IMR-90 (cell line): Measurements from ENCODE around the gene KRT39.

ENCODE experiments used
- BHLHE40 ChIP-seq: fragments of 150-350 bp; IDR thresholded peaks from 2 replicates; pipeline ENCODE4 v1.6.1; 2016; ENCODE audit warnings: mild to moderate bottlenecking, low read depth, low read length
- CEBPB ChIP-seq: IDR thresholded peaks from 2 replicates; pipeline ENCODE4 v1.6.1; 2012; ENCODE audit warnings: low read depth, low read length, improper control_type of control experiment
- CTCF ChIP-seq: conservative IDR thresholded peaks from 2 replicates; pipeline ENCODE4 v1.5.1; 2012; ENCODE audit warnings: mild to moderate bottlenecking, low read depth, low read length, improper control_type of control experiment
- ELK1 ChIP-seq: fragments of 150-350 bp; IDR thresholded peaks from 2 replicates; pipeline ENCODE4 v1.6.1; 2016; ENCODE audit warnings: low read depth, mild to moderate bottlenecking, low read length, moderate library complexity, borderline replicate concordance
- FOS ChIP-seq: fragments of 150-350 bp; IDR thresholded peaks from 2 replicates; pipeline ENCODE4 v1.6.1; 2016; ENCODE audit warnings: low read depth, low read length
- MAFK ChIP-seq: IDR thresholded peaks from 2 replicates; pipeline ENCODE4 v1.6.1; 2012; ENCODE audit warnings: low read depth, low read length, improper control_type of control experiment
- MXI1 ChIP-seq: IDR thresholded peaks from 2 replicates; pipeline ENCODE4 v1.6.1; 2012; ENCODE audit warnings: low read depth, mild to moderate bottlenecking, low read length, moderate library complexity, borderline replicate concordance
- POLR2A ChIP-seq: IDR thresholded peaks from 2 replicates; pipeline ENCODE4 v1.6.1; 2012; ENCODE audit warnings: mild to moderate bottlenecking, low read depth, low read length
- RAD21 ChIP-seq: IDR thresholded peaks from 2 replicates; pipeline ENCODE4 v1.6.1; 2012; ENCODE audit warnings: low read length, improper control_type of control experiment
- RFX5 ChIP-seq: IDR thresholded peaks from 2 replicates; pipeline ENCODE4 v1.8.0; 2012; ENCODE audit warnings: low read depth, mild to moderate bottlenecking, low read length, moderate library complexity
- SMC3 ChIP-seq: fragments of 150-350 bp; IDR thresholded peaks from 2 replicates; pipeline ENCODE4 v1.6.1; 2016; ENCODE audit warnings: low read depth, mild to moderate bottlenecking, antibody characterized with exemption, low read length, moderate library complexity
- USF2 ChIP-seq: fragments of 150-350 bp; IDR thresholded peaks from 2 replicates; pipeline ENCODE4 v1.6.1; 2017; ENCODE audit warnings: mild to moderate bottlenecking, antibody characterized with exemption, low read length, low read depth

- TF ChIP-seq CEBPB (no peak), CTCF (no peak), MAFK (no peak), POLR2A (no peak), RAD21 (no peak), USF2 (no peak), FOS (no peak), BHLHE40 (peak; percentile 36; the same call in 1 of the 2 replicates), ELK1 (no peak), RFX5 (no peak), MXI1 (no peak), SMC3 (no peak)
Observed at GRCh38 chr17:41013606-41014005, 46.9 kb upstream of the KRT39 start.
